Measurements from ENCODE around the gene SMYD1.
"Not testable (repeated sequence)": the region's sequence is repeated elsewhere in the genome, so short reads cannot be mapped to it uniquely, and the experiment has no call there.

The SMYD1 gene

DNA sequence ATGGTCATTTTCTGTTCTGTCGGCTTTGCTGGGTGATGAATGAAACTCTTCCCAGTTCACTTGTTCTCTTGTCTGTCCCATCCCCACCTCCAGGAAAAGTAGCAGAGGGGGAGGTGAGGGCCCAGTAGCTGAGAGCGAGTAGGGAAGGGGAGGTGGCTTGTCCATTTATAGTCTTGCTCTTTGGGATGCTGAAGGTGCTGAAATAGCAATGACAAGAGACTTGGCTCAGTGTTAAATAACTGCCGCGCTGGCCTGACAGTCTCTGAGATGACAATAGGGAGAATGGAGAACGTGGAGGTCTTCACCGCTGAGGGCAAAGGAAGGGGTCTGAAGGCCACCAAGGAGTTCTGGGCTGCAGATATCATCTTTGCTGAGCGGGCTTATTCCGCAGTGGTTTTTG is at the start of gene SMYD1:
Gene SMYD1 (plus strand): TSS at position 228 of the 400 bp plus-strand sequence. CDS start 40 bp downstream, at position 268.
- no peak for TF ChIP-seq CTCF (conservative IDR thresholded peaks at IDR 0.05; ENCODE audit: low read depth, low read length)
- H3K4me3 ChIP-seq (ENCODE audit: low read length): no peak within 1 kb of the TSS
- DNase-seq (ENCODE audit: low read depth): no peak

GRCh38 chr2:88018077-88018805 is 49.4 kb upstream of the SMYD1 start:
- DNase-seq (ENCODE audit: low read depth); H3K4me3 ChIP-seq (ENCODE audit: low read length): not testable (repeated sequence)

DNA sequence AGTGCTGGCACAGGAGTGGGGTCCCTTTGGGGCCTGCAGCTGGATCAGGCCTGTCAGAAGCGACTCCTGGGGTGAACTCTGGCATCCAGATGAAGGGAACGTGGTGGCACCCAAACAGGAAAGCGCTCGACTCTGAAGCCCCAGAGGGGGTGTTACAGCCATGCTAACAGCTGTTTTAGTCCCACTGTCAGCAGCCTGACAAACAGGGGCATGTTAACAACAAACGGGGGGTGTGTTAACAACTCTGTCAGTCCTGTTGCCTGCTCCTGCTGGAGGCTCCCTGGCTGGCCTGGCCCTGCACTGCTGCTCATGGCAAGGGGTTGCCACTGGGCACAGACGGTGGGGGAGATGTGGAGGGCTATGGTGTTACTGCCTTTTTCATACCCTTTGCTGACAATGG is 48.7 kb upstream of the SMYD1 start:
- no peak for DNase-seq (ENCODE audit: low read depth)
- TF ChIP-seq CTCF (conservative IDR thresholded peaks at IDR 0.05; ENCODE audit: low read depth, low read length): no peak
- H3K4me3 ChIP-seq (ENCODE audit: low read length): no peak overlapping the region

DNA sequence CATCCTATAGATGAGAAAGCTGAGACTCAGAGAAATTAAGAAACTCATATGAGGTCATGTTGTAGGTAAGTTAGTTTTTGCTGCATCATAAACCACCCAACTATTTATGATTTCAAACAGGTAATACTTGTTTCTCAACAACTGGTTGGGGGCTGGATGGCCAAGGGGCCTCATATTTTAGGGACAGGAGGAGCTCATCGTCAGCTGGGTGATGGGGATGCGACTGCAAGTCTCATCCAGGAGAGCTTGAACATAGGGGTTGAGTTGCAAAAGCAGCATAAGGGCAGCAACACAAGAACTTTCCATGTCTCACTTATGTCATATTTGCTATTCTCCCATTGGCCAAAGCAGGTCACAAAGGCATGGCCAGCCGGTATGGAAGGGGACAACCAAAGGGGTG is 47.6 kb upstream of the SMYD1 start:
- no peak overlapping the region for H3K4me3 ChIP-seq (ENCODE audit: low read length)
- TF ChIP-seq CTCF (conservative IDR thresholded peaks at IDR 0.05; ENCODE audit: low read depth, low read length): no peak

GRCh38 chr2:88022669-88022921 is 45.0 kb upstream of the SMYD1 start:
- no peak for DNase-seq (ENCODE audit: low read depth)
- TF ChIP-seq CTCF (conservative IDR thresholded peaks at IDR 0.05; ENCODE audit: low read depth, low read length): no peak
- no peak overlapping the region for H3K4me3 ChIP-seq (ENCODE audit: low read length)

More for the DNA sequence above, 47.6 kb upstream of the SMYD1 start:
- DNase-seq (ENCODE audit: low read depth): no peak

- no peak for TF ChIP-seq CTCF (conservative IDR thresholded peaks at IDR 0.05; ENCODE audit: low read depth, low read length)
- no peak for DNase-seq (ENCODE audit: low read depth)
- H3K4me3 ChIP-seq (ENCODE audit: low read length): no peak overlapping the region
Observed at GRCh38 chr2:88024509-88024908, 43.1 kb upstream of the SMYD1 start.

GRCh38 chr2:88027697-88028389 is 39.8 kb upstream of the SMYD1 start:
- no peak overlapping the region for H3K4me3 ChIP-seq (ENCODE audit: low read length)
- DNase-seq (ENCODE audit: low read depth): no peak
- no peak for TF ChIP-seq CTCF (conservative IDR thresholded peaks at IDR 0.05; ENCODE audit: low read depth, low read length)
